PC-9 (cell line): ENCODE data around the gene CRYBG1. TPM values are rescaled to one million over a fixed set of nuclear protein-coding genes. Genes with fewer than 3 reads are reported as not detected.

Experiments used
- BruUV-seq: library from RNA; stranded (reverse); fragments of 400-500 nt; replicated peaks from 2 replicates; lab custom pipeline; 2021; lab: Mats Ljungman, UMichigan
- CTCF ChIA-PET: fragments of 300-600 bp; sonication (Branson Sonifier 250); formaldehyde crosslinking; loops from one replicate; lab custom pipeline; 2022; ENCODE audit warnings: antibody characterized with exemption; lab: Charles Lee
- POLR2A ChIA-PET: fragments of 300-600 bp; sonication (Branson Sonifier 250); formaldehyde crosslinking; loops from one replicate; lab custom pipeline; 2022; ENCODE audit warnings: antibody characterized with exemption; ENCODE audit not compliant: unreplicated experiment; lab: Charles Lee
- DNase-seq, 2 experiments: peaks; one replicate each; pipeline versions ENCODE4 v3.0.0 to v3.0.0-alpha.2; 2015 to 2022; ENCODE audit warnings: mixed read lengths in 1 of 2
- H2AFZ ChIP-seq: fragments of 200-600 bp; sonication (generic); 2 replicates; pipeline ENCODE4 v1.8.1; 2017; ENCODE audit warnings: antibody characterized with exemption
- H3F3A ChIP-seq: fragments of 200-600 bp; sonication (generic); 2 replicates; pipeline ENCODE4 v1.8.1; 2017; ENCODE audit warnings: antibody characterized with exemption, mild to moderate bottlenecking, low read depth; ENCODE audit not compliant: insufficient read depth
- H3K27ac ChIP-seq: fragments of 200-600 bp; sonication (generic); 2 replicates; pipeline ENCODE4 v1.6.1; 2016; ENCODE audit warnings: mixed run types
- H3K27me3 ChIP-seq: fragments of 200-600 bp; sonication (generic); 2 replicates; pipeline ENCODE4 v1.6.1; 2016; ENCODE audit warnings: low read depth, mixed run types; ENCODE audit not compliant: insufficient read depth
- H3K36me3 ChIP-seq: fragments of 200-600 bp; sonication (generic); 2 replicates; pipeline ENCODE4 v1.6.1; 2016; ENCODE audit warnings: low read depth, mixed run types
- H3K4me1 ChIP-seq: fragments of 200-600 bp; sonication (generic); replicated peaks from 2 replicates; pipeline ENCODE4 v1.6.1; 2016; ENCODE audit warnings: mixed run types; ENCODE audit not compliant: insufficient read depth
- H3K4me2 ChIP-seq: fragments of 200-600 bp; sonication (generic); 2 replicates; pipeline ENCODE4 v1.6.1; 2017; ENCODE audit warnings: mixed run types
- H3K4me3 ChIP-seq: fragments of 200-600 bp; sonication (generic); 2 replicates; pipeline ENCODE4 v1.6.1; 2016; ENCODE audit warnings: mixed run types
- H3K79me2 ChIP-seq: fragments of 200-600 bp; sonication (generic); 2 replicates; pipeline ENCODE4 v1.6.1; 2017; ENCODE audit warnings: low read depth, mixed run types
- H3K9me2 ChIP-seq: fragments of 200-600 bp; sonication (generic); 2 replicates; pipeline ENCODE4 v1.8.1; 2017; ENCODE audit warnings: mild to moderate bottlenecking; ENCODE audit not compliant: insufficient read depth
- H3K9me3 ChIP-seq: fragments of 200-600 bp; sonication (generic); 2 replicates; pipeline ENCODE4 v1.8.1; 2016; ENCODE audit warnings: low read depth; ENCODE audit not compliant: insufficient read depth
- H4K20me1 ChIP-seq: fragments of 200-600 bp; sonication (generic); 2 replicates; pipeline ENCODE4 v1.8.1; 2017; ENCODE audit not compliant: insufficient read depth
- EZH2 ChIP-seq: fragments of 200-600 bp; sonication (generic); IDR thresholded peaks from 2 replicates; pipeline ENCODE4 v1.8.0; 2017; ENCODE audit warnings: antibody characterized with exemption, low read depth
- intact Hi-C: fragments of 100-400 bp; cut with micrococcal nuclease; formaldehyde crosslinking; loops from one replicate; pipeline ENCODE4 v1.10.0; 2022; ENCODE audit not compliant: unreplicated experiment
- total RNA-seq: library from RNA; stranded (reverse); gene quantifications from 2 replicates; pipeline ENCODE4 v1.2.3, GENCODE V29; 2021
- TF ChIP-seq, protein P1 (sequence below): fragments of 200-600 bp; sonication (generic); conservative IDR thresholded peaks from 2 replicates; pipeline ENCODE4 v1.6.1; 2017; ENCODE audit warnings: mixed run types, antibody characterized with exemption, mild to moderate bottlenecking, moderate library complexity

The CRYBG1 gene
- total RNA-seq, 1 experiment from 2014 or later, result 49.3 TPM

DNA sequence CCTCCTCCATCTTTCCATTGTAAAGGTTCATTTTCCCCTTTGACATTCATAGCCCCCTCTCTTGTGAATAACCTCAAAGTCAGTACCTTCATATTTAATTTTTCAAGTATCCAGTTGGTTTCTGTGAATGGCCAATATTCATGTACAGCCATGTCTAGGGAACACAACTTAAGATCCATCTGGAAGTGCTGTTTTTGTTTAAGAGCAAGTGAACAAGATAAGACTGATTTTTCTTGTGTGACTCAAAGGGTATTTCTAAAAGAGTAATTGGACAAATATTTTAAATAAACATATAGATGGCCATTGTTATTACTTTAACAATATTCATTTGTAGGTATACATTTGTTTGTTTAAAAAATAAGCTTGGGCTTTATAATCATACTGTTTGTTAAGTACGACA is 175.8 kb downstream of the CRYBG1 start:
- Histone ChIP-seq H2AFZ (no peak overlapping the region), H4K20me1 (no peaks in the 10 kb centered on the region), H3F3A (peaks cover 12% of the 10 kb centered on the region), H3K4me2 (no peak overlapping the region), H3K36me3 (peaks cover 10% of the 10 kb centered on the region), H3K27me3 (no peaks in the 10 kb centered on the region), H3K4me3 (no peak overlapping the region), H3K9me2 (no peaks in the 10 kb centered on the region), H3K9me3 (no peaks in the 10 kb centered on the region; the same call in 1 of the 2 replicates), H3K27ac (no peak overlapping the region), H3K79me2 (no peaks in the 10 kb centered on the region), H3K4me1 (peaks cover 25% of the 10 kb centered on the region)
- BruUV-seq, result no TSS peak
- intact Hi-C loops, result no loop called here
- CTCF ChIA-PET, result no interaction called here
- DNase-seq, result no peak
- TF ChIP-seq EZH2, result no peak
- TF ChIP-seq, protein P1, sequence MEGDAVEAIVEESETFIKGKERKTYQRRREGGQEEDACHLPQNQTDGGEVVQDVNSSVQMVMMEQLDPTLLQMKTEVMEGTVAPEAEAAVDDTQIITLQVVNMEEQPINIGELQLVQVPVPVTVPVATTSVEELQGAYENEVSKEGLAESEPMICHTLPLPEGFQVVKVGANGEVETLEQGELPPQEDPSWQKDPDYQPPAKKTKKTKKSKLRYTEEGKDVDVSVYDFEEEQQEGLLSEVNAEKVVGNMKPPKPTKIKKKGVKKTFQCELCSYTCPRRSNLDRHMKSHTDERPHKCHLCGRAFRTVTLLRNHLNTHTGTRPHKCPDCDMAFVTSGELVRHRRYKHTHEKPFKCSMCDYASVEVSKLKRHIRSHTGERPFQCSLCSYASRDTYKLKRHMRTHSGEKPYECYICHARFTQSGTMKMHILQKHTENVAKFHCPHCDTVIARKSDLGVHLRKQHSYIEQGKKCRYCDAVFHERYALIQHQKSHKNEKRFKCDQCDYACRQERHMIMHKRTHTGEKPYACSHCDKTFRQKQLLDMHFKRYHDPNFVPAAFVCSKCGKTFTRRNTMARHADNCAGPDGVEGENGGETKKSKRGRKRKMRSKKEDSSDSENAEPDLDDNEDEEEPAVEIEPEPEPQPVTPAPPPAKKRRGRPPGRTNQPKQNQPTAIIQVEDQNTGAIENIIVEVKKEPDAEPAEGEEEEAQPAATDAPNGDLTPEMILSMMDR, result no peak
- POLR2A ChIA-PET, result no interaction called here

DNA sequence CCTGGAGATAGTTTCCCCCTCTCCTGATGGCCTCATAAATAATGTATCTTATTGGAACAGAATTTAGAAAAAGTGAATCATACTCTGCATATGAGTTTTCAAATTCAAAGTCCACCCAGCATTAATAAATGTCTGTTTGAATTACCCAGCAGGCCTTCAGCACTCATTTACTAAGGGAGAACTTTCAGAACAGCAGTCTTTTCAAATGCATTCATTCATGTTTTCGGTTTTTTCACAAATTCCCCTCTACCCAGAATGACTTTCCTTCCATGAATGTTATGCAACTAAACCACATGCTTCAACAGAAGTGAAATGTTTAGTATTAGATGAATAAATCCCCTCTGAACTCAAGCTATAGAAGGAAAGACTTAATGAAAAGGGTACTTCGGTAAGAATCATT is 176.3 kb downstream of the CRYBG1 start:
- peaks cover 25% of the 10 kb centered on the region for H3K4me1 ChIP-seq
- H2AFZ ChIP-seq, result no peak overlapping the region
- H3K9me3 ChIP-seq, result no peaks in the 10 kb centered on the region; the same call in 1 of the 2 replicates
- intact Hi-C loops, result no loop called here
- no TSS peak for BruUV-seq
- no peaks in the 10 kb centered on the region for H3K79me2 ChIP-seq
- POLR2A ChIA-PET, result no interaction called here
- no peak overlapping the region for H3K27ac ChIP-seq
- no peak overlapping the region for H3K4me2 ChIP-seq
- H3F3A ChIP-seq, result peaks cover 12% of the 10 kb centered on the region
- DNase-seq, result no peak
- CTCF ChIA-PET, result no interaction called here
- no peak overlapping the region for H3K4me3 ChIP-seq
- TF ChIP-seq, protein P1, result no peak
- TF ChIP-seq EZH2, result no peak
- no peaks in the 10 kb centered on the region for H3K9me2 ChIP-seq
- peaks cover 10% of the 10 kb centered on the region for H3K36me3 ChIP-seq
- H3K27me3 ChIP-seq, result no peaks in the 10 kb centered on the region
- H4K20me1 ChIP-seq, result no peaks in the 10 kb centered on the region

DNA sequence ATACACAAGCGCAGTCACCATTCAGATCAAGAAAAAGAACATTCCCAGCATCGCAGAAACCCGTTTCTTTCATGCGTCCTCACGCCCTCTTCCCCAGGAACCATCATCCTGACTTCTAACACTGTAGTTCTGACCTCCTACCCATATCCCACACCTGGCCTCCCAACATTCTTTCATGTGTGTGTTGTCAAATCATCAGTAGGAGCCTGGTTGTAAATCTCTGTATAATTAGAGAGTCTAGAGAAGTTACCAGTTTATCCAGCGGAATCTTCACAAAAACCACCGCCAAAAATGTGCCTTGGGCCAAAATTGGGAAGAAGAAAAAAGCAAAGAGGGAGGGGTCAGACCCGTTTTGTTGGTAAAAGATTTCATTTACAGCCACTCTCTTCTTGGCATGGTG is 177.1 kb downstream of the CRYBG1 start:
- ChIA-PET POLR2A (no interaction called here), CTCF (no interaction called here)
- Histone ChIP-seq H3K4me3 (no peak overlapping the region), H3K4me1 (peaks cover 25% of the 10 kb centered on the region), H4K20me1 (no peaks in the 10 kb centered on the region), H3F3A (peaks cover 12% of the 10 kb centered on the region), H3K9me2 (no peaks in the 10 kb centered on the region), H3K79me2 (no peaks in the 10 kb centered on the region), H3K9me3 (no peaks in the 10 kb centered on the region; the same call in 1 of the 2 replicates), H3K36me3 (peaks cover 10% of the 10 kb centered on the region), H3K27ac (no peak overlapping the region), H3K4me2 (no peak overlapping the region), H2AFZ (no peak overlapping the region), H3K27me3 (no peaks in the 10 kb centered on the region)
- intact Hi-C loops, result no loop called here
- DNase-seq, result no peak
- no TSS peak for BruUV-seq
- no peak for TF ChIP-seq EZH2
- TF ChIP-seq, protein P1, result no peak
